ENCODE results near the gene ZNF746.

GRCh38 chr7:149423449-149424110 lies 74.0 kb downstream of the ZNF746 start:
- no peak for TF ChIP-seq CTCF (IDR thresholded peaks at IDR 0.05; ENCODE audit: extremely low read depth in 1 of 2, insufficient read depth in 1 of 2, low read depth in 1 of 2, low read length in 2 of 2)
- TF ChIP-seq POLR2A (IDR thresholded peaks at IDR 0.05; ENCODE audit: low read depth, low read length) = no peak
- TF ChIP-seq EZH2 (IDR thresholded peaks at IDR 0.05; ENCODE audit: borderline replicate concordance, low read depth, low read length, severe bottlenecking) = no peak
- no peak for TF ChIP-seq POLR2AphosphoS5 (IDR thresholded peaks at IDR 0.05; ENCODE audit: insufficient read depth, low read depth, low read length)
